Posterior cingulate gyrus (tissue), 11 donors: ENCODE data around the gene ACD.

Experiments used
- DNase-seq, 10 donors: peaks; one replicate each; pipeline versions ENCODE4 v3.0.0 to v3.0.0-alpha.2; 2020 to 2021; ENCODE audit warnings: mixed read lengths in 3 of 10
- intact Hi-C: fragments of 100-400 bp; cut with DNase I; formaldehyde crosslinking; loops from one replicate; pipeline ENCODE4 v1.15.1; 2023

ACD gene

DNA sequence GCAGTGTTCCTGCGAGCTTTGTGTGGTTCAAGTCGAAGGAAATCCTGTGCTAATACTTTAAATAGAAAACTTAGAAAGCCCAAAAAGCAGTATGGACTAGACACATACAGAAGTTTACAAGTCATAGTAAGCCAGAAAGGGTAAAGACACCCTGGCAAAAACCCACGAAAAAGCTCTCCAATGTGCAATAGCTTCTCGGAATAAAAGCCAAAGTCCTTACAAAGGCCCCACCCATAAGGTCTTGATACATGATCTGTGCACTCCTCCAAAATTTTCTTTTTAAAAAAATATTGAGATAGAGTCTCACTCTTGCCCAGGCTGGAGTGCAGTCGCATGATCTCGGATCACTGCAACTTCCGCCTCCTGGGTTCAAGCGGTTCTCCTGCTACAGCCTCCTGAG lies 16.9 kb upstream of the ACD start:
- intact Hi-C loops: loop anchor here (10.0 kb wide), 2 partner anchors 128 to 248 kb away; partner anchors contain the start of genes RANBP10 and TSNAXIP1
- peak in 2 of 10 donors; percentile 12 to 33 for DNase-seq

DNA sequence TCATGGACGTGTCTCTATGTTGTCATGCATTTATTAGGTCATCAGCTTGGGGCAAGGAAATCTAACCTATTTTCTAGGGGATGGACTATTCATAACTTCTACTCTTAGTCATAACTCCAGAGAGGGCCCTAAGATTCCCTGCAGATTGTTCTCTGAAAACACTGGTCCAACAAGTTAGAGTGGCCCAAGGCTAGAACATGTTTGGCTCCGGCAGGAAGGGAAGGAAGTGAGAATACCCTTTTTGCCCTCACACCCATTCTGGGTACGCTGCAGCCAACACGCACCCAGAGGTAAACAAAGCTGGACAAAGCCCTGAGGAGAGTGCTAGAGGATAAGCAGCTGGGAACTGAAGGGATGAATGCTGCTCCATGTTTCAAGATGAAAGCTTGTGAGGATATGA lies 16.5 kb upstream of the ACD start:
- DNase-seq: peak in 2 of 10 donors; percentile 1 to 8
- intact Hi-C loops: loop anchor here (10.0 kb wide), 2 partner anchors 128 to 248 kb away; partner anchors contain the start of genes RANBP10 and TSNAXIP1

DNA sequence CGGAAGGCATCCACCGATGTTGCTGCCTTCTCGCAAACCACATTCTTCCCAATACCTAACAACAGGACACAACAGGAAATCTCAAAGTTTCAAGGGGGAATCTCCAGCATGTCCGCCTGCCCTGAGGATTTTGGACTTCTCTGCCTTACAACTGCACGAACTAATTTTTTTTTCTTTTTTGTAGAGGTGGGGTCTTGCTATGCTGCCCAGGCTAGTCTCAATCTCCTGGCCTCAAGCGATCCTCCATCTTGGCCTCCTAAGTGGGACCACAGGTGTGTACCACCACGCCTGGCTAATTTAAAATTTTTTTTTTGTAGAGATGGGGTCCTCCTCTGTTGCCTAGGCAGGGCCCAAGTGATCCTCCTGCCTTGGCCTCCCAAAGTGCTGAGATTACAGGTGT lies 15.9 kb upstream of the ACD start:
- intact Hi-C loops: loop anchor here (10.0 kb wide), 2 partner anchors 129 to 249 kb away; partner anchors contain the start of genes RANBP10 and TSNAXIP1
- no peak for DNase-seq

DNA sequence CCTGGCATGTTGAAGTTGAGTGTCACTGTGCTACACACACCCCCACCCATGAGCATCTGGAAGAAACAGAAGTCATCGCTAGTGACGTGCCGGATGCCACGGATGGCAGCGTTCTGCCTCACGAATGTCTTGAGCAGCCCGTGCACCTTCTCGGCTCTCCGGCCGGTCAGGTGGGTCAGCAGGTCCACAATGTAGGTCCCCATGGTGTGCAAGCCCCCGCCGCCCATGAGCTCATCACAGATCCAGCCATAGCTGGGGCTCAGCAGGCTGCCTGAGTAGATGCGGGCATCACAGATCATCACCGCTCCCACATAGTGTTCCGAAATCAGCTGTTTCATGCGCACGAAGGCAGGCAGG lies 15.5 kb upstream of the ACD start:
- DNase-seq: peak in 1 of 10 donors; percentile 74
- intact Hi-C loops: loop anchor here (10.0 kb wide), 2 partner anchors 129 to 249 kb away; partner anchors contain the start of genes RANBP10 and TSNAXIP1

DNA sequence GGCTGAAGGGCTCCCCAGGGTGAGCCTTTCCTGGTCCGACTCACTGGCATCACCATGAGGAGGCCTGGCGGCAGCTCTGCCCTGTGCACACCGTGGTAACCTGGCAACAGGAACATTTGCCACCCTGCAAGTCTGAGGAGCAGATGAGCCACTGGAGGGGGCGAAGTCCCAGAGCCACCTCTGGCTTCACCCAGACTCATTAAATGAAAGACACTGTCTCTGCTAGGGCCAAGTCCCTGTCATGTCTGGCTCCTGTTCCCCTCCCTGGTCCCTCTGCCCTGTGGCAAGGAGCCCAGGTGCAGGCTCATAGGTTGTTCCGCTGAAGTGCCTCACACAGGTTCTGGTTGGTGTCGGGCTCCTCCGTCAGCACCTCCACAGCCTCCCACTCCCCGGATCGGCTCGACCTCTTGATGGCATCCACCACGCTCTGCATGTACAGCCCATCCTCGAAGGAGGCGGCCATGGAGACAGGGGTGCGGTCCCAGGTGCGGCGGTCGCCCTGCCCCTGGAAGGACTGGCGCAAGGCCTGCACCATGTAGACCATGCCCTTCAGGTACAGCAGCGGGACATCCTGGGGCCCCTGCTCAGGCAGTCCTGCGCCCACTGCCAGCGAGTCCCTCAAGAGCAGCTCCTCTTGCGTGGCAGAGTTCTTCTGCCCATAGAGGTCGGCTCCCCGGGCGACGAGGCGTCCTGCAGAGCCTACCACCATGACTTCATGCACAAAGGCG lies 15.0 kb upstream of the ACD start:
- intact Hi-C loops: loop anchor here (10.0 kb wide), 2 partner anchors 130 to 250 kb away; partner anchors contain the start of genes RANBP10 and TSNAXIP1
- DNase-seq: peak in 1 of 10 donors; percentile 75

DNA sequence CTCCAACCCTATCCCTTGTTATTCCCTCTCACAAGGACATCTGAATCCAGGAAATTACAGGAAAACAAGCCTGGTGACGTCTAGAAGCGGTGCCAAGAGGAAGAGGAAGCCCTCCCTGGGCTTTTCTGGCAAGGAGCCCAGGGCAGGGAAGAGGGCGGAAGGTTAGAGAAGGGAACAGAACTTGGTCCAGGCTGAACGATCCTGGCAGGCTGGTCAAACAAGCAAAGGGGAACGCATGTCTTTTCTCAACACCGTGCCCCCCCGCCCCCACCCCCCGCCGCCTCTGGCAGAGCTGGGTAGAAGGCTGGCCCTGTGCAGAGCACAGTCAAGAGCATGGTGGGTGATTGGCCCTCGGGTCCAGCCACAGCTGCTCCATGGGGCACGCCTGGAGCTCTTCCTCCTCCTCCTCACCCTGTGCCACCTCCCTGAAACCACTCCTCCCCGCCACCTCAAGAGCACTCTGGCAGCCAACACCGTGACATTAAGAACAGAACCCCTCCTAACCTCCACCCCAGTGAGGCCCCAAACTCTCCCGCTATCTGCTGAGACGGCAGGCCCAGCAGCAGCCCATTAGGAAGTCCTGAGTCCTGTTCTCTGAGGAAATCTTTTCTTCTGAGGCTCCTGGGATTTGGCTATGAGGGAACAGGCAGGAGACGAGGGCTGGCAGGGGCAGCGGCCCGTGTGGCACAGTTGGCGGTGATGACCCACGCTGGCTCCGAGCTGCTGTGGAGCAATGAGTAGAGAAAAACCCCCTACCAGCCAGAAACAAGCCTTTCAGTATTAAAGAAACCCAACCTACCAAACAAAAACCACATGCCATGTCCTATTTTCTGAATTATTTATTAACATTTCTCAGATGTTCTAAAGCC lies 13.9 kb upstream of the ACD start:
- peak in 1 of 10 donors; percentile 84 for DNase-seq

DNA sequence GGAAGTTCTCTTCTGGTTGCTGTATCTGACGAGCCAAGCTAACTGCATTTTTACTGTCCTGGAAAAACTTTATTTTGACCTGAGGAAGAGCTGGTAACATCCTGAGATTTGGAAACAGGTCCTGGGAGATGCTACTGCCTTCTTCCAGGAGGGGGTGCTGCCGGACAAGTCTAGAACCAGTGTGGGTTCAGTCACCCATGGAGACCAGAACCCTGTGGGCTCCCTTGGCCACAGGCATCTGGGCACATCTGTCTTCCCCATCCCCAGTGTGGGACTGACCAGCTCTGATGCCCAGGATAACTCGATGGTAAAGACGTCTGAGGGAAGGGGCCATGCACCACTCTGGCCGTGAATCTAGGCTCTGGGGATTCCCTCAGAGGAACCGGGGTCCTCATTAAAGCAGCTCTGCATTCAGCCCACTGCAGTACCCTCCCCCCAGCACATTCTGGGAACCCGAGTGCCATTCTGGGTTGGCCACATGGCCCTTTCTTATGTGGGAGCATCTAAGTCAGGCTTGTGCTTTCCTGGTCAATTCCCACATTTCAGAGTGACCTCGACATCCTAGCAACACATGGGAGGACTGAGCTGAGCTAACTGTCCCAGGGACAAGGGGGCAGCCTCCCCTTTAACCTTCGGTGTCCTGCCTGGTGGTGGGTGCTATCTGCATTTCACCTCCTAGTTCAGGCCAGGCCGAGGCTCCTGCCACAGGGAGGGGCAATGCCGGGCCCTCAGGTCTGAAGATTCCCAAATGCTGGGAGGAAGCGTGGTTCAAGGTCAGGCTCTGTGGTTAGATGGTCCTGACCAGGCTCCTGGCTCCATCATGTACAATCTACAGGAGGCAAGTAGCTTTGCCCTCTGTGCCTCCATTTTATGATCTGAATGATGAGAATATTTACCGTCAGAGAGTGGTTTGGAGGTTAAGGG lies 12.9 kb upstream of the ACD start:
- DNase-seq: peak in 8 of 10 donors; percentile 39 to 95 (median 67)

More for the DNA sequence above, 13.9 kb upstream of the ACD start:
- intact Hi-C loops: loop anchor here (10.0 kb wide), 2 partner anchors 131 to 251 kb away; partner anchors contain the start of genes RANBP10 and TSNAXIP1

DNA sequence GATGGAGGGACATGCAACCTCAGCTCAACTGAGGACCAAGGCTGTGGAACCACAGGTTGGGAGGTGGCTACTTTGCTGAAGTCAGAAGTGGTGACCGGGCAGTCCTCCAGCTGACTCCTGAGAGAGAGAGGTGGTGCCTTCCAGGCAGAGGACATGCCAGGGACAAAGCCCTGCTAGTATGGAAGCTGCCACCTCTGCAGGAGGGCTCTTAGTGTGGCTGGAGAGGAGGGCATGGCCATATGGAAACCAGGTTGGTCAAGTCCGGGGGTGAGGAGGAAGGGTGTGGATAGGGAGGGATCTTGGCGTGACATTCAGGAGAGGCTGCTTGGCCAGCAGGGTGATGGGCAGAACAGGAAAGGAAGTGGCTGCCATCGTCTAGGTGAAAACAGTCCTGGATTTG lies 12.2 kb upstream of the ACD start:
- intact Hi-C loops: loop anchor here (10.0 kb wide), 2 partner anchors 132 to 252 kb away; partner anchors contain the start of genes RANBP10 and TSNAXIP1

More for the DNA sequence above, 12.9 kb upstream of the ACD start:
- intact Hi-C loops: loop anchor here (10.0 kb wide), 2 partner anchors 132 to 252 kb away; partner anchors contain the start of genes RANBP10 and TSNAXIP1

DNA sequence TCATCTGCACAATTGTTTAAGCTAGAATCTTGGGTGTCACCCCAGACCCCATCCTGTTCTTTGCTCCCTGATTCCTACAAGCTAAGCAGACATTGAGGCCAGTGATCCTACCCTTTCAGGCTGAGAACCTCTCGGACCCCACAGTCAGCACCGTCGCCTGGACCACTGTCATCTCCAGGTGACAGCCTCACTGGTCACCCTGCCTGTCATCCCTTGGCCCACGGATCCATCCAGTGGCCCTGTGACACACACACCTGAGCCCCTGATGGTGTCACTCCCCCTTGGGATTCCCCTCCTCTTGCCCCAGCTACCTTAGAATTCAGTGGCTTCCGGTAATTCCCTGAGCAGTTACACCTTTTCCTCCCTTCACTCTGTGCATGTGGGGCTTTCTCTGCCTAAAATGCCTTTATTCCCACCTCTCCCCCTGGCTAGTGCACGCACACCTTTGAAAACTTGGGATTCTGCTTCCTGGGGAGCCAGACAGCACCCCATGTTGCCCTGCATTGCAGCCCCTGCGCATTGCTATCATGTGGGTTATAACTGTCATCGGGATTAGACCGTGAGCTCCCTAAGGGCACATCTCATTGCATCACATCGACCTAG lies 9.5 kb upstream of the ACD start:
- intact Hi-C loops: loop anchor here (2.0 to 10.0 kb wide), 5 partner anchors 53 to 255 kb away; partner anchors contain the start of genes CENPT, CTCF, NUTF2 and RANBP10
- no peak for DNase-seq

More for the DNA sequence above, 12.2 kb upstream of the ACD start:
- no peak for DNase-seq

DNA sequence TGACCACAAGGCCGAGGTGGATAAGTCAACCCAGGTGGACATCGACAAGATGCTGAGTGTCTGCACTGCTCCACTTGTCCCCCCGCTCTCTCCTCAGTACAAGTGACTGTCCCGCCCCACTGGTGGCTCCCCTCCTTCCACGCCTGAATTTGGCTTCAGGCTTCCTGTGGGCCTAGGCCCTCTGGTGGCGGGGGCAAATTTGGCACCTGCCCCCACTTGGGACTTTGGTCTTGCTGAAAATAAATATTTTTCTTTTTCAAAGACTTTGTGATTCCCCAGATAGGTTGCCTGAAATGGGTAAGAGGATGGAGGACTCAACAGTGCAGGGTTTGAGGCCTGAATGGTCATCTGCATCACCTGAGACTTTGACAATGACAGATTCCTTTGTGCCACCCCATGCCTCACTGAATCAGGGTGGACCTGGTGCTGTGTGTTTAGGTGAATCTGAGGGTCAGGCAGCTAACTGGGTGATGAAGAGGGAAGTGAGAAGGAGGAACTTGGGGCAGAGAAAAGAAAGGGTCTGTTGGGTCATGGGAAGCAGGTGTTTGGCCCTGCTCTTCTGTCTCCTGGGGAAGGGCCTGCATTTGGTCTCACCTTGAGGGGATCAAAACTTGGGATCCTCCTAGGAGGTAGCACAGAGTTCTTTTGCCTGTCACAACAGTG lies 8.6 kb upstream of the ACD start:
- DNase-seq: no peak
- intact Hi-C loops: loop anchor here (2.0 to 10.0 kb wide), 3 partner anchors 54 to 176 kb away; partner anchors contain the start of genes CENPT, CTCF, NUTF2 and THAP11

DNA sequence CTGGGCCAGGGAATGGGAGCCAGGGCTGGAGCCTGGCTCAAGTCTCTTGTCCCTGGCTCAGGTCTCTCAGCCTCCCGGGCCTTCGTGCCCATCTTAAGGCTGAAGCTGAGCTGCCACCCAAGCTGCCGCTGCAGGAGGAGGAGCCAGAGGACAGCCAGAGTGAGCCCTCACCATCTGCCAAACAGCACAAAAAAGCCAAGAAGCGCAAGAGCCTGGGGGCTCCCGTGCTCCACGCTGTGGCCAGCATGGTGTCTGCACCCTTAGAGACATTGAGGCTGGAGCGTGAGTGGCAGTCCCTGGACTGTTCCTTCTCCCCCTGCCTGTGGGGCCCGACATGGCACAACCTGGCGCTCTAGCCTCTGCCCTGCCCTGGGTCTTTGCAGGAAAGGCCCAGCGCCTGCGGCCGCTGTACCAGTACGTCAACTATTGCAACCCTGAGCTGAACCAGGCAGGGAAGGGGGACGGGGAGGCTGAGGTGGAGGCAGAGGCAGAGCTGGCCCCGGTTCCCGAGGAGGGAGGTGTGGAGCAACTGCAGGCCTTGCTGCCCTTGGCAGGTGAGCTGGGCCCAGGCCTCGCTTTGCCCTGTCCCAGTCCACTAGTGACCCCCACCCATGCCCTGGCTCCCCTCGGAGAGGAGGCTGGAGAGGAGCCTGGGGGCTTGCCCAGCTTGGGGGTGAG lies 7.9 kb upstream of the ACD start:
- intact Hi-C loops: loop anchor here (1.0 to 10.0 kb wide), 4 partner anchors 54 to 177 kb away; partner anchors contain the start of genes CENPT, CTCF, NUTF2 and THAP11
- peak; percentile 69 to 98 (median 88) for DNase-seq

DNA sequence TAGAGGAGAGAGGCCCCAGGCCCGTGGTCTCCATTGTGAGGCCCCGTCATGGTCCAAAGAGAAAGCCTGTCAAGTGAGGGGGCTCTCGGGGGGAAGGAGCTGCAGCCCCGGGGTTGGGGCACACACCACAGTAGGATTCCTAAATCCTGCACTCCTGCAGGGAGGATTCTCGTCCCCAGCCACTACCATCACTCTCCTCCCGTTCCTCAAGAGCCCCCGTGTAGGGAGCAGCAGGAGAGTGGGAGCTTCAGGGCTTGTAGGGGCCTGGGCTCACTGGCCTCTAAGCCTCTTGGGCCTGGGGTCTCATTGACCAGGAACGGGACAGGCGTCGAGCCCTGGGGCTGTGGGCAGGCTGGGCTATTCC lies 7.4 kb upstream of the ACD start:
- intact Hi-C loops: loop anchor here (1.0 to 10.0 kb wide), 3 partner anchors 55 to 177 kb away; partner anchors contain the start of genes CENPT, NUTF2 and THAP11
- no peak for DNase-seq

DNA sequence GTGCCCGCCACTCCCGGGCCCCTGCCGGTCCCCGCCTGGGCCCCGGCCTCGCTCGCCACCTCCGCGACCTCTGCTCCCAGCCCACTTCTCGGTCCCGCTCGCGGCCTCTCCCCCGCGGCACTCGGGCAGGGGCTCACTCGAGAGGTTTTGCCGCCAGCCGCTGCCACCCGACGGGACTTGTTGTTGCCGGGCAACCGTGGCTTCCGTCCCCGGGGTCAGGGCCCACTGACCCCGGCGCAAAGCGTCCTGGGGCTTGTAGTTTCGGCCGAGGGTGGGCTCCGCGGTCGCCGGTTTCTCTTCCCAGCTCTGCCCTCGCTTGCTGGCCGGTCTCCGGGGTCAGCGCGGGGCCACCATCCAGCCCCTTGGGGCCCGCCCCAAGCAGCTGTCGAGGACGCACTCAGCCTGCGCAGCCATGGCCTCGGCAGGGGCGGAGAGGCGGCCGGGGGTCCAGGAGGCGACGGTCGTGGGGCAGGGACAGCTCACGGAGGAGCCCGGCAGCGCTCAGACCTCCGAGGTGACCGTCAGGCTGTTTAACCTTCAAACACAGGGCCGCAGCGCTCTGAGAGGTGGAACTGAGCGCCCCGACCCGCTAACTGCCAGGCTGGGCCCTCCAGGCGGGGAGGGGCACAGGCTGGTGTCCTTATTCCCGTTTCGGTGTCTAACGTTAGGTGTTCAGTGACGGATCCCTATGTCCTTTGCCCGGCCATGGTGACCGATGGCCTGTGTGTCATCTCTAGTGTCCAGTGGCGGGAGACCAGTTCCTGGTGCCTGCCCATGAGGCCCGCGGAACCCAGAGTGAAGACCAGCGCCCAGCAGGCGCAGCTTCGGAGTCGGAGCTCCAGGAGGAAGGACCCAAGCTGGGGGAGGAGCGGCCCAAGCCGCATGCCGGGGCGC lies 6.7 kb upstream of the ACD start, which contains the start of the genes C16orf86 and ENKD1:
Gene C16orf86, plus strand, starts transcription at position 256 of the 894 bp plus-strand sequence. Its CDS starts 157 bp downstream, at position 413.
Gene ENKD1, minus strand, starts transcription at position 192 of the 894 bp plus-strand sequence. CDS start 308 bp downstream, outside the sequence.
- intact Hi-C loops: loop anchor here (1.0 to 10.0 kb wide), 3 partner anchors 55 to 178 kb away; partner anchors contain the start of genes CENPT, NUTF2 and THAP11
- peak; percentile 70 to 98 (median 84) for DNase-seq

DNA sequence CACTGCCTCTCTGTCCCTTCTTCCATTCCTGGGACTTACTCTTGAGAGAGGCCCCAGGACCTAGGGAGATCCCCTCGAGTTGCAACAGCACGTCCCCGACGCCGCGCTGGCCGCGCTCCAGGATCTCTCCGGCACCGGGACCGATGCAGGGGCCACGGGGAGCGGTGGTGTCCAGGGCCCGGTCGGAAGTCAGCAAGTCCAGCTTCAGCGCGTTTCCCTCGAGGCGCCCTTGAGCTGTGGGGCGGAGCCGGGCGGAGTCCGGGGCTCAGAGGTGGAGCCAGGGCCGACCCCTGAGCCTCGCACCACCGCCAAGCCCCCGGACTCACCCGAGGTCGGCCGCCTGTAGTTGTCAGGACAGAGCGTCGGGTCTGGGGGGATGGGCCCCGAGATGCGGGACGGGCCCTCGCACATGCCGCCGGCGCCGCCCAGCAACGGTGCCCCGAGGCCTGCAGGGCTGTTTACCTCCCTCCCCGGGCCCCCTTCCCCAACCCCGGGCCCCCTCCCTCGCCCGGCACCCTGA lies 6.0 kb upstream of the ACD start:
- no peak for DNase-seq
- intact Hi-C loops: loop anchor here (5.0 to 10.0 kb wide), 2 partner anchors 56 to 179 kb away; partner anchors contain the start of genes CENPT, NUTF2 and THAP11

DNA sequence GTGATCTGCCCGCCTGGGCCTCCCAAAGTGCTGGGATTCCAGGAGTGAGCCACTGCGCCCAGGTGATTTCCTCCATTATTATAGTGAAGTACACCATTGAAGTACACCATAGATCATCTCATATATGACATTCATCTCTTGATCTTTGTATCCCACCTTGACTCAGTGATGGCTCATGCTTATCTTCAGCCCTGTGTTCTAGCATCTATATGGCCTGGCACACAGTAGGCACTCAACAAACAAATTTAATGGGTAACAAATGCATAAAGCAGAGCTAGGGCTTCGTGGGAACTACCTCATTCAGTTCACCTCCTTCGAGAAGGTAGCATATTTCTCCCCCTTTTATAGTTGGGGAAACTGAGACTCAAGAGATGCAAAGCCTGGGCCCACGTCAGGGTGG lies 5.5 kb upstream of the ACD start:
- intact Hi-C loops: loop anchor here (5.0 to 10.0 kb wide), 2 partner anchors 57 to 179 kb away; partner anchors contain the start of genes CENPT, NUTF2 and THAP11
- DNase-seq: no peak

DNA sequence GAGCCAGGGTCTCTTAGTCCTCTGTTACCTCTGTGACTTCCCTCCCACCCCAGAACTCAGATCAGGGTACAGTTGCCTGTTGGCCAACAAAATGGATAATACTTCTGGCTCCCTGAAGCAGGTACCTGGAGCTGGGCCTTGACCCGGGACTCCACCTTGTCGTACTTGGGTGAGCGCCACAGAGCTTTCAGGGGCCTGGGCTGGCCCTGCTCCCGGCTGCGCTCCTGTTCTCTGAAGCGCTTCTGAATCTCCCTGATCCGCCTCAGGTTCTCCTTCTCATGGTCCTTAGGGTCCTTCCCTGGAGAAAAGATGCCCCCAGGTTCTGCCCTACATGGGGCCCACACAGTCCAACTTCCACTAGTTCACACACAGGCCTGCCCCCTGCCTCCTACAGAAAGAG lies 4.8 kb upstream of the ACD start:
- no peak for DNase-seq
- intact Hi-C loops: loop anchor here (5.0 to 10.0 kb wide), 2 partner anchors 57 to 180 kb away; partner anchors contain the start of genes CENPT, NUTF2 and THAP11
